ENCODE measurements around the gene EPHA7.

Gene EPHA7

DNA sequence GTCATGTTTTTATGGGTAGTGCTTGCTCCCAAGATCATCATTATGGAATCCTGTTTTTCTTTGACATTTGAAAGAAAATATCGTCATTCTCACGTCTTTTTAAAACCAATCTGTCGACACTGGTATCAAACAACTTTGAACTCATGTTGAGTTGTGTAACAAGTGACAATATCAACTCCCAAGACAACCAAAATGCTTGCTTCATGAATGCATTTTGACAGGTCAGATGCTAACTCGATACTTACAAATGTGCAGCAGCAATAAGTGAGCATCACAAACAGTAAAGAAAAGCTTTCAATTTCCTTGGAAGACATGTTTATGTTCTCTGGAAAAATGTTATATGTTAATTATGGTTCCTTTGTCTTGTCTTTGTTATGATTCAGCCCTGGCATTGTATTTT is 125.9 kb downstream of the EPHA7 start:
- H3K4me3 ChIP-seq (ENCODE audit: low read depth, low read length) = no peak overlapping the region
- TF ChIP-seq, protein P1, sequence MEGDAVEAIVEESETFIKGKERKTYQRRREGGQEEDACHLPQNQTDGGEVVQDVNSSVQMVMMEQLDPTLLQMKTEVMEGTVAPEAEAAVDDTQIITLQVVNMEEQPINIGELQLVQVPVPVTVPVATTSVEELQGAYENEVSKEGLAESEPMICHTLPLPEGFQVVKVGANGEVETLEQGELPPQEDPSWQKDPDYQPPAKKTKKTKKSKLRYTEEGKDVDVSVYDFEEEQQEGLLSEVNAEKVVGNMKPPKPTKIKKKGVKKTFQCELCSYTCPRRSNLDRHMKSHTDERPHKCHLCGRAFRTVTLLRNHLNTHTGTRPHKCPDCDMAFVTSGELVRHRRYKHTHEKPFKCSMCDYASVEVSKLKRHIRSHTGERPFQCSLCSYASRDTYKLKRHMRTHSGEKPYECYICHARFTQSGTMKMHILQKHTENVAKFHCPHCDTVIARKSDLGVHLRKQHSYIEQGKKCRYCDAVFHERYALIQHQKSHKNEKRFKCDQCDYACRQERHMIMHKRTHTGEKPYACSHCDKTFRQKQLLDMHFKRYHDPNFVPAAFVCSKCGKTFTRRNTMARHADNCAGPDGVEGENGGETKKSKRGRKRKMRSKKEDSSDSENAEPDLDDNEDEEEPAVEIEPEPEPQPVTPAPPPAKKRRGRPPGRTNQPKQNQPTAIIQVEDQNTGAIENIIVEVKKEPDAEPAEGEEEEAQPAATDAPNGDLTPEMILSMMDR (IDR thresholded peaks at IDR 0.05; ENCODE audit: low read depth, low read length) = no peak
- in situ Hi-C loops (cut with HindIII; ENCODE audit: low sequenced_read_pairs) = no loop called here
- DNase-seq (ENCODE audit: low read depth, low spot score) = no peak

DNA sequence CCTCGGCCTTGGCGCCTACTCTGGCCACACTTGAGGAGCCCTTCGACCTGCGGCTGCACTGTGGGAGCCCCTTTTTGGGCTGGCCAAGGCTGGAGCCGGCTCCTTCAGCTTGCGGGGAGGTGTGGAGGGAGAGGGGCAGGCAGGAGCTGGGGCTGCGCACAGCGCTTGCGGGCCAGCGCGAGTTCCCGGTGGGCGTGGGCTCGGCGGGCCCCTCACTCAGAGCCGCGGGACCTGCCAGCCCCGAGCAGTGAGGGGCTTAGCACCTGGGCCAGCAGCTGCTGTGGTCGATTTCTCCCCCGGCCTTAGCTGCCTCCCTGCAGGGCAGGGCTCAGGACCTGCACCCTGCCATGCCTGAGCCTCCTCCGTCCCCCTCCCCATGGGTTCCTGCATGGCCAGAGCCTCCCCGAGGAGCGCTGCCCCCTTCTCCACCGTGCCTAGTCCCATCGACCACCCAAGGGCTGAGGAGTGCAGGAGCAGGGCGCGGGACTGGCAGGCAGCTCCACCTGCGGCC is 136.8 kb downstream of the EPHA7 start:
- in situ Hi-C loops (cut with HindIII; ENCODE audit: low sequenced_read_pairs) = no loop called here
- no peak overlapping the region for H3K4me3 ChIP-seq (ENCODE audit: low read depth, low read length)
- no peak for DNase-seq (ENCODE audit: low read depth, low spot score)
- TF ChIP-seq, protein P1 (IDR thresholded peaks at IDR 0.05; ENCODE audit: low read depth, low read length) = no peak

DNA sequence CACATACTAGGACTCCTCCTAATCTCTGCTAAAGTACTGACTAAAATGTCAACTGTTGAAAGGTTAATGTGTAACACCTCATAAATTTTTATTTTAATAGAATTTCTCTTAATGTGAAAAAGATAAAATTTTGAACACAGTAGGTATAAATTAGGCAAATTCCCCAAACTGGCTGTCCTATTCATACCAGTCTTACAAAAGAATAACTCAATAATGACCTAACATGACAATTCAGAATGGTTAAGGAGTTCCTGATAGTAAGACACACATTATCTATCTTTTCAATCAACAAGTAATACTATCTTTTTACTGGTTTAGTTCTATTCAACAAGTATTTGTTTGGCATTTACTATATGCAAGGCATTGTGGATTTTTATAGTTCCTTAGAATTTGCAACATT is 141.1 kb downstream of the EPHA7 start:
- TF ChIP-seq, protein P1 (IDR thresholded peaks at IDR 0.05; ENCODE audit: low read depth, low read length) = no peak
- DNase-seq (ENCODE audit: low read depth, low spot score) = no peak

GRCh38 chr6:93272896-93273295 is 146.5 kb downstream of the EPHA7 start:
- no peak for DNase-seq (ENCODE audit: low read depth, low spot score)

More for the DNA sequence above, 141.1 kb downstream of the EPHA7 start:
- no peak overlapping the region for H3K4me3 ChIP-seq (ENCODE audit: low read depth, low read length)
- in situ Hi-C loops (cut with HindIII; ENCODE audit: low sequenced_read_pairs) = no loop called here

DNA sequence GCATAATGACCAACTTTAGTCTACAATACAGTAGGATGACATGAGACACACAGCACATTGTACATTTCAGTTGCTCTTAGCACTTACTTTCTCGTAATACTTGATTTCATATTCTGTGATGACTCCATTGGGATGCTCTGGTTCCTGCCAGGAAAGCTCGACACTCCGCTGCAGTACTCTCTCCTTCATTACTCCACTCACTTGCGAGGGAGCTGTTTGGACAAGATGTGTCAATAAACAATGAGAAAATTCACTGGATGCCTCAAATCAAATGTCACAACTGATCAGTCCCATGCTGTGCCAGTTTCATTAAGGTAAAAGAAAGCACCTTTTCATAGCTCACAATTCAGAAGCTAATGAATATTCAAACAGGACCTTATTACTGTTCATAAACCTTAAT is 147.1 kb downstream of the EPHA7 start:
- no peak overlapping the region for H3K4me3 ChIP-seq (ENCODE audit: low read depth, low read length)
- in situ Hi-C loops (cut with HindIII; ENCODE audit: low sequenced_read_pairs) = no loop called here
- TF ChIP-seq, protein P1 (IDR thresholded peaks at IDR 0.05; ENCODE audit: low read depth, low read length) = no peak
- DNase-seq (ENCODE audit: low read depth, low spot score) = no peak

More at GRCh38 chr6:93272896-93273295, 146.5 kb downstream of the EPHA7 start:
- TF ChIP-seq, protein P1 (IDR thresholded peaks at IDR 0.05; ENCODE audit: low read depth, low read length) = no peak
- H3K4me3 ChIP-seq (ENCODE audit: low read depth, low read length) = no peak overlapping the region
- in situ Hi-C loops (cut with HindIII; ENCODE audit: low sequenced_read_pairs) = no loop called here

GRCh38 chr6:93266116-93266817 is 153.1 kb downstream of the EPHA7 start:
- TF ChIP-seq, protein P1 (IDR thresholded peaks at IDR 0.05; ENCODE audit: low read depth, low read length) = no peak
- DNase-seq (ENCODE audit: low read depth, low spot score) = no peak
- in situ Hi-C loops (cut with HindIII; ENCODE audit: low sequenced_read_pairs) = no loop called here
- no peak overlapping the region for H3K4me3 ChIP-seq (ENCODE audit: low read depth, low read length)

Data from astrocyte of the spinal cord (primary cell).